HG03196 (cell line): ENCODE results near the gene OGFOD3.
"Not testable (repeated sequence)": the region's sequence is repeated elsewhere in the genome, so short reads cannot be mapped to it uniquely, and the experiment has no call there.

ENCODE experiments used
- ATAC-seq: cut with Tn5 transposase; IDR thresholded peaks from one replicate; pipeline ENCODE4 v1.9.1; 2021; ENCODE audit not compliant: unreplicated experiment

The OGFOD3 gene

GRCh38 chr17:82375359-82376041, 42.9 kb downstream of the OGFOD3 start:
- no peak for ATAC-seq

GRCh38 chr17:82374626-82375331, 43.6 kb downstream of the OGFOD3 start:
- ATAC-seq: no peak

GRCh38 chr17:82373731-82374625, 44.4 kb downstream of the OGFOD3 start:
- no peak for ATAC-seq

- ATAC-seq: not testable (repeated sequence)
These were observed 45.3 kb downstream of the OGFOD3 start for GRCh38 chr17:82373072-82373452.

GRCh38 chr17:82372249-82373071, 45.9 kb downstream of the OGFOD3 start:
- ATAC-seq: no peak

GRCh38 chr17:82371333-82372248, 46.8 kb downstream of the OGFOD3 start, which contains the start of gene UTS2R:
Gene UTS2R (plus strand): TSS chr17:82371765. CDS start chr17:82374325, 2,560 bp downstream.
- ATAC-seq: no peak

- ATAC-seq: no peak
These were observed 47.7 kb downstream of the OGFOD3 start for GRCh38 chr17:82370471-82371332.

- no peak for ATAC-seq
These were observed 49.2 kb downstream of the OGFOD3 start for GRCh38 chr17:82369211-82369610.

- ATAC-seq: no peak
These were observed 50.5 kb downstream of the OGFOD3 start for GRCh38 chr17:82367724-82368524.

- ATAC-seq: no peak
These were observed 51.6 kb downstream of the OGFOD3 start for GRCh38 chr17:82366749-82367148.

GRCh38 chr17:82365606-82366295, 52.6 kb downstream of the OGFOD3 start:
- ATAC-seq: no peak

GRCh38 chr17:82361885-82362633, 56.3 kb downstream of the OGFOD3 start:
- no peak for ATAC-seq

GRCh38 chr17:82359451-82360074, 58.8 kb downstream of the OGFOD3 start:
- not testable (repeated sequence) for ATAC-seq

- no peak for ATAC-seq
These were observed 59.7 kb downstream of the OGFOD3 start, which contains the start of gene TEX19 for GRCh38 chr17:82358465-82359350. Gene TEX19 (plus strand): TSS chr17:82359247. CDS start chr17:82362151, 2,904 bp downstream.

GRCh38 chr17:82357394-82357793, 61.0 kb downstream of the OGFOD3 start:
- ATAC-seq: no peak
